HK-2 (cell line): Measurements from ENCODE around the gene CDC5L.
"Not testable (repeated sequence)": the region's sequence is repeated elsewhere in the genome, so short reads cannot be mapped to it uniquely, and the experiment has no call there.

Experiments used
- DNase-seq: peaks from one replicate; pipeline ENCODE4 v3.0.0-alpha.2; 2018; ENCODE audit not compliant: unreplicated experiment

CDC5L gene

GRCh38 chr6:44387346-44388134 is at the start of gene CDC5L:
CDC5L (plus strand) TSS chr6:44387706; CDS start chr6:44387824, 118 bp downstream.
- DNase-seq, result peak; percentile 95

GRCh38 chr6:44338228-44339122 is 49.0 kb upstream of the CDC5L start:
- DNase-seq, result peak; percentile 57

- no peak for DNase-seq
Observed at GRCh38 chr6:44339301-44339700, 48.2 kb upstream of the CDC5L start.

GRCh38 chr6:44339763-44340625 is 47.5 kb upstream of the CDC5L start:
- peak; percentile 43 for DNase-seq

- DNase-seq, result no peak
Observed at GRCh38 chr6:44341095-44341890, 46.2 kb upstream of the CDC5L start.

GRCh38 chr6:44342052-44342451 is 45.5 kb upstream of the CDC5L start:
- no peak for DNase-seq

- no peak for DNase-seq
Observed at GRCh38 chr6:44342489-44342888, 45.0 kb upstream of the CDC5L start, which contains the start of gene SPATS1. SPATS1 (plus strand) TSS chr6:44342650; CDS start chr6:44343096, 446 bp downstream.

GRCh38 chr6:44346818-44347217 is 40.7 kb upstream of the CDC5L start:
- DNase-seq, result not testable (repeated sequence)

GRCh38 chr6:44349904-44350649 is 37.4 kb upstream of the CDC5L start:
- no peak for DNase-seq

GRCh38 chr6:44350650-44350994 is 36.9 kb upstream of the CDC5L start:
- DNase-seq, result not testable (repeated sequence)

- no peak for DNase-seq
Observed at GRCh38 chr6:44352259-44352658, 35.2 kb upstream of the CDC5L start.

- no peak for DNase-seq
Observed at GRCh38 chr6:44353336-44353735, 34.2 kb upstream of the CDC5L start.

GRCh38 chr6:44355640-44356039 is 31.9 kb upstream of the CDC5L start:
- no peak for DNase-seq

- no peak for DNase-seq
Observed at GRCh38 chr6:44356487-44356886, 31.0 kb upstream of the CDC5L start.

- no peak for DNase-seq
Observed at GRCh38 chr6:44359973-44360372, 27.5 kb upstream of the CDC5L start.

GRCh38 chr6:44361947-44362346 is 25.6 kb upstream of the CDC5L start:
- DNase-seq, result no peak

GRCh38 chr6:44363377-44363926 is 24.1 kb upstream of the CDC5L start:
- DNase-seq, result no peak

- DNase-seq, result no peak
Observed at GRCh38 chr6:44366781-44367180, 20.7 kb upstream of the CDC5L start.

GRCh38 chr6:44367681-44368080 is 19.8 kb upstream of the CDC5L start:
- DNase-seq, result no peak

- DNase-seq, result no peak
Observed at GRCh38 chr6:44373051-44373450, 14.5 kb upstream of the CDC5L start.
